HG02588 (cell line): ENCODE data around the gene CPSF4.
"Not testable (repeated sequence)": the region's sequence is repeated elsewhere in the genome, so short reads cannot be mapped to it uniquely, and the experiment has no call there.

Experiments used
- ATAC-seq: cut with Tn5 transposase; IDR thresholded peaks from one replicate; pipeline ENCODE4 v1.9.1; 2021; ENCODE audit warnings: mild to moderate bottlenecking, moderate library complexity; ENCODE audit not compliant: unreplicated experiment

CPSF4 gene

DNA sequence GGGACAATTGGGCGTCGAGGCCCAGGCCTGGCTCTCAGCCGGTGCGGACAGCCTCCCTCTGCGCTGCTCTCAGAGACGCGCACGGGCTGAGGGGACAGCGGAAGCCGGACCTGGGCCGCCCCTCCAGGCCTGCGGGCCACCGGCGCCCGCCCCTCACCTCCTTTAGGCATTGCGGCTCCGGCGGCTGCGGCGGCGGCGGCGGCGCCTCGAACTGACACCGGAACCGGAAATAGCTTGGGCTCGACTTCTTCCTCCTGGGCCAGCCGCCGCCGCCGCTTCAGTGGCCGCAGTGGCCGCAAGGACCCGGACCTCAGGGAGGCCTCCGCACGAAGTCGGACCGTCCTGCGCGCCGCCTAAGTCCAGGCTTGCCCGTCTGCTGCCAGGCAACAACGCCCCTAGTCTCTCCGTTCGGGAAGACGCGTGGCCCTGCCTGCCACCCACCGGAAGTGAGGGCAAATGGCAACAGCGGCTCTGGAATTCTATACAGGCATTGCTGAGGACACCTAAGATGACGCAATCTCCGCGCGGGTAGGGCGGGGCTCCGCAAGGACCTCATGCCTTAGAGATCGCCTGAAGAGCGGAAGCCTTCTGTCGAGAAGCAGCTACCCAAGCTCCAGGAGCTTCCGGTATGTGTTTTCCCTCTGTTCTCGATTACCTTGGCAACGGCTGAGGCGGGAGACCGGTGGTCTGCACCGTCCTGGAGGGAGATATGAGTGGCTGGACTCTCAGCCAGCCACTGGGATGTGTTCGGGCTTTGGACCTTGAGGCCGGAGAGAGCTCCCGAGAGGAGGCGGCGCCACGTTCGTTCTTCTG is 30.2 kb upstream of the CPSF4 start, which contains the start of the genes BUD31 and PDAP1:
Gene BUD31, plus strand, starts transcription at position 591 of the 813 bp plus-strand sequence. CDS start 2,124 bp downstream, outside the sequence.
Gene PDAP1, minus strand, starts transcription at position 219 of the 813 bp plus-strand sequence. Its CDS starts 49 bp downstream, at position 170.
- ATAC-seq = peak; percentile 68

DNA sequence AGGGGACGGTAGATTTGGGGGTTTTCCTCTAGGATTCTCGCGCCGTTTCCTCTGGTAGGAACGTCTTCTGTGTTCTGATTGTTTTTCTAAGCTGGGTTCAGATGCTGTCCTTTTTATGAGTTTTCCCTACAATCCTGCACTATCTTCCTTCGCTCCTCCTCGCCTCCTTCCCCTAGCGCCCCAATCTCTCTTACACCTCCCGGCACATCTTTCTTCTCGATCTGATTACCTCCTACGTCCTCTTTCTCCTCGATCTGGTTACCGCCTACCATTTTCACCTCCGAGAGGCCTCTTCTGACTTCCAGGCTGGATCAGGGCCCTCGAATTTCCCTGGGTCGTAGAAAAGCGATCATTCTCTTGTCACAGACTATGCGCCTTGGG is 29.6 kb upstream of the CPSF4 start:
- ATAC-seq = peak; percentile 4

DNA sequence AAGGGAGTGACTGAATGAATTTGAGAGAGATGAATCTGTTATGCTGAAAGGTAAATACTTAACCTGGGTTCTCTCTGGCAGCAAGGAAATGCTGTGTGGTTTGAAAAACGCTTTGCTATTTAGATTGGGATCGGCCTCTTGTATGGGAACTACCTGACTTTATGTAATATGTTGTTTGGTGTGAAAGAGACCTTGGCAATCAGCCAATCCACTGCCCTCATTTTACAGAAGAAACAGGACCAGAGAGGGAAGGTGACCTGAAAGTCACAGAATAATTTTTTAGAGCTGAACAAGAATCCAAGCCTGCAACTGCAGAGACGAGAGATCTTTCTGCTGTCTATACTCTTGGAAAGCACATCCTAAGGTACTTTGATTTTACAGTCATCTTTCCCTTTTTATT is 28.9 kb upstream of the CPSF4 start:
- no peak for ATAC-seq

DNA sequence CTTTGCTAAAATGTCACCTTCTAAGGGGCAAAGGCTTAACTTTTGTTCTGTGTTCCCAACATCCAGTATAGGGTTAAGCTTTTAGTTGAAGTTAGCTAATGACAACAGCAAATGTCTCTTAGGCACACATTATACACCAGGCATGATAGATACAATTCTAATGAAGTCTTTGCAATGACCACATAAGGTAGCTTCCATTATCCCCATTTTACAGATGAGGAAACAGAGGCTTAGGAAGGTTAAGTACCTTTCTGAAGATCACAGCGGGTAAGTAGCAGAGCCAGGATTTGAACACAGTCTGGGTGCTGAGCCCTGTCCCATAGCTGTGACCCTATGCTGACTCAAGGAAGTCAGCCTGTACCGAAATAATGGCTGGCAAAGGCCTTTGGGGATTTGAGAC is 28.1 kb upstream of the CPSF4 start:
- no peak for ATAC-seq

DNA sequence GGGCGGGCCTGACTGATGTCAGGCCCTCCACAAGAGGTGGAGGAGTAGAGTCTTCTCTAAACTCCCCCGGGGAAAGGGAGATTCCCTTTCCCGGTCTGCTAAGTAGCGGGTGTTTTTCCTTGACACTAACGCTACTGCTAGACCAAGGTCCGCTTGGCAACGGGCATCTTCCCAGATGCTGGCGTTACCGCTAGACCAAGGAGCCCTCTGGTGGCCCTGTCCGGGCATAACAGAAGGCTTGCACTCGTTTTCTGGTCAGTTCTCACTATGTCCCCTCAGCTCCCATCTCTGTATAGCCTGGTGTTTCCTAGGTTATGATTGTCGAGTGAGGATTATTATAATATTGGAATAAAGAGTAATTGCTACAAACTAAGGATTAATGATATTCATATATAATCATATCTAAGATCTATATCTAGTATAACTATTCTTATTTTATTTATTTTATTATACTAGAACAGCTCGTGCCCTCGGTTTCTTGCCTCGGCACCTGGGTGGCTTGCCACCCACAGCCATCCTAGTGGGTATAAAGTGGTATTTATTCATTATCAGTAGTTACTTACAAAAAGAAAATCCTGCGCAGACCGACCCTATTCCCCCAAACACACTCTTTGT is 23.1 kb upstream of the CPSF4 start:
- not testable (repeated sequence) for ATAC-seq

DNA sequence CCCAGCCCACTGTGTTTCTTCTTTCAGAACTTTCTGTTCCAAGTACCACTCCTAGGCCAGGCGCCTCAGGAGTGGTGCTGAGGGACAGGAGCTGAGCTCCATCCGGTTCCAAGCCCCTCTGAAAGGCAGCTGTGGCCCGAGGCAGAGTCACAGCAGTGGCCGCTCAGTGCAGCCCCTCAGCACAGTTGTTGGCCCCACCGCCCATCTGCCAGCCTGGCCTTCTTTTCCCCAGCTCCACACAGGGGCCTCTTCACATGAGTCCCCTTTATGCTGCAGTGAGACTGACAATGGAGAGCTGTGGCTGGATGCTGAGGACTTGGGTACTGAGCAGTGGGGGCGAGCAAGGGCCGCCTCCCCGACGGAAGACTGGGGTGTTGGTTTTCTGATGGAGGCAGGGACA is 20.5 kb upstream of the CPSF4 start:
- no peak for ATAC-seq

DNA sequence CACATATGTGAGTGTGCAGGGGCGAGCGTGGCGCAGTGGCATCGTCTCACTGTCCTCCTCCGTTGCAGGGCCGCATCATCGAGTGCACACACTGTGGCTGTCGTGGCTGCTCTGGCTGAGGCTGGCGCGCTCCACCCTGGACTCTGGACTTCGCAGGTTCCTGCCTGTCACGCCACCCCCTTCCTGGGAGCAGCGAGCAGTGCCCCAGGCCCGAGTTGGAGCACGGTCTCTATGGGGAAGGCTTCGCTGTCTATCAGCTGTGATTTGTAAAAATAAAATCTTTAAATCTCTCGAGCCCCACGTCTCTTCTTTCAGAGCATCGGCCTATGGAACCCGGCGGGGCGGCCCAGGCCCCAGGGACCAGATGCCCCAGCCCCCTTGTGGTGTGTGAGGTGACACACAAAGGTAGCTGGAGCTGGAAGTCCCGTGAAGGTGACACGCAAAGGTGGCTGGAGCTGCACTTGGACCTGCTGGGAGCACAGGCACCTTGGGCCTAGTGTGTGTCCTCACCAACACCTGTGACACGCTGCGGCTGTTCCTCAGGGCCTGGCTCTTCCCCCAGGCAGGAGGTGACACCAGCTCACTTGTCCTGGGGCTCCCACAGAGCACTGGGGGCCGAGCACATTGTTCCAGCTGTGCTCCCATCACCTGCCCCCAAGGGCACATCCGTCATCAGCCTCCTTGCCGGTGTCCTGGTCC is 19.3 kb upstream of the CPSF4 start:
- ATAC-seq = no peak

DNA sequence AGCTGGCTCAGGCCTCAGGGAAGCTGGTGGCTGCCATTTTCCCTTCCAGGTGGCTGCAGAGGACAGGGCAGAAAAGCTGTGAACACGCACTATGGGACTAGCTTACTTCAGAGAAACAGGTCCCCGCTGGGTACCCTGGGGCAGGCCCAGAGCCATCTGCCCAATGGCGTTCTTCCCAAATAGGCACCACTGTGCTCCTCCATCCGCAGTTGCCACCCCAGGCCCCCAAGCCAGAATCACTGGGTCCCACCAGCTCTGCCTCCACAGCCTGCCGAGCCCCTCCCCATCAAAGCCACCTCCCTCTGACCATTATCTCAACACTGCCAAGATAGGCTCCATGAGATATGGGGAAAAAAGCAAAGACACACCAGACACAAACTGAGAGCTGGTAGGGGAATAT is 18.5 kb upstream of the CPSF4 start:
- no peak for ATAC-seq

DNA sequence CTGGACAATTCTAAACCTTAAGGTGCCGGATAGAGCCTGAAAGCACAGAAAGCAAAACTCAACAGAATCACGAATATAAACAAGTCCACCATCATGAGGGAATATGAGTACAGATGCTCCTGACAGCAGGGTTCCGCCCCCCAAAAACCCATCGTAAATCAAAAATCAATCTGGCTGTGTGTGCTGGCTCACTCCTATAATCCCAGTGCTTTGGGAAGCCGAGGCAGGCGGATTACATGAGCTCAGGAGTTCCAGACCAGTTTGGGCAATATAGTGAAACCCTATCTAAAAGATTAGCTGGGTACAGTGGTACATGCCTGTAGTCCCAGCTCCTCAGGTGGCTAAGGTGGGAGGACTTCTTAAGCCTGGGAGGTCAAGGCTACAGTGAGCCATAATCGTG is 17.8 kb upstream of the CPSF4 start:
- ATAC-seq = no peak

DNA sequence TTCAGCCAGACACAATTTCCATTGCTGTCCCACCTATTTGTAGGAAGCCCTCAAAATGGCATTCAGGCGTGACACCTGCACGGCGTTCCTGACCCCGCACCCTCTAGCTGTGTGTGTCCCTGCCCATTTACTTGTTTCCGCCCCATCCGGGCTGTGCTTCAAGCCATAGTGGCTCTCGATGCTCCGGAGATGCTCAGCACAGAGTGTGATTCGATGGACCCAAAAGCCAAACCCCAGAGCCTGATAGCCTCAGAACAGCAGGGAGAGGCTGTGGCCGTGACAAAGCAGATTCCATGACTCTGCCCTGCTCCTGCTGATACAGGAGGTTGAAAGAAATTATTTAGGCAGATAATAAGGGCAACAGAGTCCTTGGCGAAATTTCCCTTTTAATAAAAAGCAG is 16.6 kb upstream of the CPSF4 start:
- no peak for ATAC-seq

DNA sequence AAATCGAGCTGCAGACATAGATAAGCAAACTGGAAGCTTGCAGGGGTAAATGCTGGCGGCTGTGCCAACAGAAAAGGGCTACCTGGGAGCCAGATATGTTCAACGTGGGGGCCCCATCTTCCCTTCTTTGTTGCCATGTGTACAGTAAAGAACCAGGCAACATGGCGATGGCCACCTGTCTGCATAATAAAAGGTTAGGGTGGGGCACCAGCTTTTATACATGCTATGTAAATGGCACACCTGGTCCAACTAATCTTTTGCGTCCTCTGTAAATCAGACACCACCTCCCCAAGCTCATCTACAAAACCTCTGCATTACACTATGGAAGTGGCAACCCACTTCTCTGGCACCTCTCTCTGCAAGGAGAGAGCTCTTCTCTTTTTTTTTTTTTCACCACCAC is 16.1 kb upstream of the CPSF4 start:
- ATAC-seq = no peak

DNA sequence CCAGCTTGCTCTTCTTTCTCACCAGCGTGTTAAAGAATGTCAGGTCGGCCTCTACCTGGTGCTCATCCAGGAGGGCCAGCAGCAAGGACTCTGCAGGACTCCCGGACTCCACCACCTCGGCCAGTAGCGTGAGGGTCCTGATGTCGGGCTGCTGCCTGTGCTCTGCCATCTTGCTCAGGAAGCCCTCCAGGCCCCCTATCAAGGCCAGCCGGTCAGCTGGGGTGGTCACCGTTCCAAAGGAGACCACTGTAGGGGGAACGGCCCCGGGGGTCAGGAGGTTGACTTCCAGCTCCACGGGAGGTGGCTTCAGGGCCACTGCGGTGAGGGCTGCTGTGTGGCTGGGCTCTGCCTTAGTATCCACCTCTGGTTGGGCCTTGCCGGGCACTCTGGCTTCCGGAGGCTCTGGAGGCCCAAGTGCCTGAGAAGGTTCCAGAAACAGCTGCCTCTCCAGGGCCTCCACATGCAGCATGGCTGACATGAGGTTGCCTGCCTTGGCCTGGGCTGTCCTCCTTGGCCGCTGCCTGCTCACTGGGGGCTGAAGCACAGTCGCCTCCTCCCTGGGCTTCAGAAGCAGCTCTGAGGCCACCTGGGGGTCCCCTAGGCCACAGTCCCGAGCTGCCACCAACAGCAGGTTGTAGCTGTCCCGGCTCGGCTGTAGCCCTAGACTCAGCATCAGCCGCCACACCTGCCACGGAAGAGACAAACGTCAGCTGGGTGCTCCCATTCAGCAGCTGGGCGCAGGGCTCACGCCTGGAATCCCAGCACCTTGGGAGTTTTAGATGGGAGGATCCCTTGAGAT is 13.6 kb upstream of the CPSF4 start:
- no peak for ATAC-seq

DNA sequence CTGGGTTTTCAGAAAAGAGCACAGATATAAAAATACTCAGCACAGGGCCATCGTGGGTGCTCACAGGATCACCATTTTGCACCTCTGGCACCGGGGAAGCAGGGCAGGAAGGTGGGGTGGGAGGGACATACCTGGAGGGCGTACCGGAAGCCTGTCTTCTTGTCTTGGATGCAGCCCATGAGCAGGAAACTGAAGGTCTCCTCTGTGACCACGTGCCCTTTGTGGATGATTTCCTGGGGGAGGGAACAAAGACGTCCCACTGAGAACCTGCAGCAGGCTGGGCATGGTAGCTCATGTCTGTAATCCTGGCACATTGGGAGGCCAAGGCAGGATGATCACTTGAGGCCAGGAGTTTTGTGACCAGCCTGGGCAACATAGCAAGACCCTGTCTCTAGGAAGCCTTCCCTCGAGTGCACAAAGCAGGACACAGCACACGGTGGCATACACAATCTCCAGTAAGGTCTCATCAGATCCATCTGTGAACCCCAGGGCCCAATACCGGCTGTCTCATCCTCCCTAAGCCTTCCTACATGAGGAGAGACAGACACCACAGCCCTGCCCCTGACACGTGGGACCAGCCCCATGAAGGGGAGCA is 9.7 kb upstream of the CPSF4 start:
- ATAC-seq = no peak

DNA sequence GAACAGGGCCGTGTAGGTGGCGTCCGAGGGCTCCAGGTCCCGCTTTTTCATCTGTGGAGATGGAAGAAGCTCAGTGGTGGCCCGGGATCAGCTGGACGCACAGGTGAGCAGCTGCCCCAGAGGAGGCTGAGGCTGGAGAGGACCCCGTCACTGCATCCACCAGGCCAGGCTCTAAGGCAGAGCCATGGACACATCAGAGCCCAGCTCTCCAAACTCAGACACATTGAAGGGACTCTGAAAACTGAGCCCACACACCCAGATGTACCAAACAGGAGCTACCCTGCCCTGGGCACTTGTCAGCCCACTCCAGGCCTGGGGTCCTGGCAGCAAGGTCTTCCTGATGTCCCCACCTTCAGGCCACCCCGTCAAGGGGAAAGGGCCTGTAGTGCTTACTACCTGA is 9.0 kb upstream of the CPSF4 start:
- ATAC-seq = no peak

DNA sequence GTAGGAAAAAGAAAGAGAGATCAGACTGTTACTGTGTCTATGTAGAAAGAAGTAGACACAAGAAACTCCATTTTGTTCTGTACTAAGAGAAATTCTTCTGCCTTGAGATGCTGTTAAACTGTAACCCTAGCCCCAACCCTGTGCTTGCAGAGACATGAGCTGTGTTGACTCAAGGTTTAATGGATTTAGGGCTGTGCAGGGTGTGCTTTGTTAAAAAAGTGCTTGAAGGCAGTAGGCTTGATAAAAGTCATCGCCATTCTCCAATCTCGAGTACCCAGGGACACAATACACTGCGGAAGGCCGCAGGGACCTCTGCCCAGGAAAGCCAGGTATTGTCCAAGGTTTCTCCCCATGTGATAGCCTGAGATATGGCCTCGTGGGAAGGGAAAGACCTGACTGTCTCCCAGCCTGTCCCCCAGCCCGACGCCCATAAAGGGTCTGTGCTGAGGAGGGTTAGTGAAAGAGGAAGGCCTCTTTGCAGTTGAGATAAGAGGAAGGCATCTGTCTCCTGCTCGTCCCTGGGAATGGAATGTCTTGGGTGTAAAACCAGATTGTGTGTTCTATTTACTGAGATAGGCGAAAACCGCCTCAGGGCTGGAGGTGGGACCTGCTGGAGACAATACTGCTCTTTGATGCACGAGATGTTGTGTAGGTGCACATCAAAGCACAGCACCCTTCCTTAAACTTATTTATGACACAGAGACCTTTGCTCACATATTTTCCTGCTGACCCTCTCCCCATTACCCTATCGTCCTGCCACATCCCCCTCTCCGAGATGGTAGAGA is 6.8 kb upstream of the CPSF4 start:
- ATAC-seq = not testable (repeated sequence)

DNA sequence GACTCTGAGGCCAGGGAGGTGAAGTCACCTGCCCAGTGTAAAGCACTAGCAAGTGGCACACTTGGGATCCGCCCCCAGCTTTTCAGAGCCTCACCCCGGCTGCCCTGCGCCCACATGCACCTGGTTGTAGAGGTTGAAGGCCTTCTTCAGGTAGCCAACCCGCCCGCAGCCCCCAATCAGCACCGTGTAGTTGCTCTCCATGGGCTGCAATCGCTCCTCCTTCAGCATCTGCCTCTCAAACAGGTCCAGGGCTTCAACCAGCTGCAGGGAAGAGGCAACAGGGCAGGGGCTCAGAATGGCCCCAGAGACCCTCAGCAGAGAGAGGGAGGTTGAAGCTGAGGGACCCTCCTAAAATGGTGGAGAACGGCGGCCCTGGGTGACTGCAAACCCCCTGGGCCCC is 5.6 kb upstream of the CPSF4 start:
- ATAC-seq = no peak

DNA sequence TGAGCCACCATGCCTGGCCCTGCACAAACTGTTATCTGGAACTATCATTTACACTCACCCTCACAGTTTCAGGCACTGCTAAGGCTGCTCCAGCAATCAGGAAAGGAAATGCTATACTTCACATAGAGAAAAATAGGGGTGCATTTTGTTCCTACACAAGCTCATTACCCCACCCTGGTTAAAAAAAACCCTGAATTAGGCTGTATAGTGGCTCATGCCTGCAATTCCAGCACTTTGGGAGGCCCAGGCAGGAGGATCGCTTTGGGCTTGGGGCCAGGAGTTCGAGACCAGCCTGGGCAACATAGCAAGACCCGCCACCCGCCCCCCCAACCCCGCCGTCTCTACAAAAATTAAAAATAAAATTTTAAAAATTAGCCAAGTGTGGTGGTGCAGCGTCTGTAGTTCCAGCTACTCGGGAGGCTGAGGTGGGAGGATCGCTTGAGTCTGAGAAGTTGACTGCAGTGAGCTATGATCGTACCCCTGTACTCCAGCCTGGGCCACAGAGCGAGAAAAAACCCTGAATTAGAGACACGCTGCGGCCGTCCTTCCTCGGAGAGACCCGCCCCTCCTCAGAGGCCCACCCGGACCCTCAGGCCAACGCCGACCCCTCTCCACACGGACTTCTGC is 684 bp upstream of the CPSF4 start:
- no peak for ATAC-seq

DNA sequence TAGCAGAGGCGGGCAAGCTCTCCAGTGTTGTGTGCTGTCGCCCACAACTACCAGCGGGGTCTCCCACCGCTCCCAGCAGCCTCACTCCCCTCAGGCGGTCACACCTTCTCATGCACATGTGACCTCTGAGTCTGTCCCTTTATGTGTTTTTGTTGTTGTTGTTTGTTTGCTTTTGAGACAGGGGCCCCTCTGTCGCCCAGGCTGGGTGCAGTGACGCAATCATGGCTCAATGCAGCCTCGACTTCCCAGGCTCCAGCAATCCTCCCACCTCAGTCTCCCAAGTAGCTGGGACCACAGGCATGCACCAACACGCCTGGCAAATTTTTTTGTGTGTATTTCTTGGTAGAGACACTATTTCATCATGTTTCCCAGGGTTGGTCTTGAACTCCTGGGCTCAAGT is 1.5 kb downstream of the CPSF4 start:
- no peak for ATAC-seq

DNA sequence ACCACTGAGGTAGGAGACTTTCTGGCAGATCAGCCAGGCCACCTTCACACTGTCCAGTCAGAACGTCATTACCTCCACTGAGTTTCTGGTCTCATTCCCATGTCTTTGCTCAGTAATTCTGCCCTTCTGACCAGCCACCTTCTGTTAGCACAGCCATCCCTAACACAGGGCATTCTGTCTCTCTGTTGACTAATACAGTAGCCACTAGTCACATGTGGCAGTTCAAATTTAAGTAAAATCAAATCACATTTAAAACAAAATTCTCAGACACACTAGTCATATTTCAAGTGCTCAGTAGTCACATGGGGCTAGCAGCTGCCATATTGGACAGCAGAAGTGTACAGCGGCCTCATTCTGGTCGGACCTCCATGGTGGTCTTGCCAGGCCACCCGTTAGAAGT is 7.4 kb downstream of the CPSF4 start:
- no peak for ATAC-seq
